ENCODE measurements around the gene HPRT1. TPM values are rescaled to one million over a fixed set of nuclear protein-coding genes. Genes with fewer than 3 reads are reported as not detected.

Gene HPRT1
- polyA plus RNA-seq, 1 donor: 25.8 TPM

DNA sequence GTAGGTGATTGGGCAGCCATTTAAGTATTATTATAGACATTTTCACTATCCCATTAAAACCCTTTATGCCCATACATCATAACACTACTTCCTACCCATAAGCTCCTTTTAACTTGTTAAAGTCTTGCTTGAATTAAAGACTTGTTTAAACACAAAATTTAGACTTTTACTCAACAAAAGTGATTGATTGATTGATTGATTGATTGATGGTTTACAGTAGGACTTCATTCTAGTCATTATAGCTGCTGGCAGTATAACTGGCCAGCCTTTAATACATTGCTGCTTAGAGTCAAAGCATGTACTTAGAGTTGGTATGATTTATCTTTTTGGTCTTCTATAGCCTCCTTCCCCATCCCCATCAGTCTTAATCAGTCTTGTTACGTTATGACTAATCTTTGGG lies 16.3 kb downstream of the HPRT1 start:
- no peak for DNase-seq (ENCODE audit: low read depth)

DNA sequence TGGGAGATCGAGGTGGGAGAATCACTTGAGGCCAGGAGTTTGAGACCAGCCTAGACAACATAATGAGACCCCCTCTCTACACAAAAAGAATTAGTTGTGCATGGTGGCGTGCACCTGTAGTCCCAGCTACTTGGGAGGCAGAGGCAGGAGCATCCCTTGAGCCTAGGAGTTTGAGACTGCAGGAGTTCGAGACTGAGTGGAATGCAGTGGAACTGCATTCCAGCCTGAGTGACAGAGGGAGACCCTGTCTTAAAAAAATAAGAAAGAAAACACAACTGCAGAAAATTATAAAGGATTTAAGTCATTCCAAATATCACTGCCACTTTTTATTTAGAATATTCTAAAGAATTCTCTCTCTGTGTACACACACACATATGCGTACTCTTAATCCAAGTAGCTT lies 18.4 kb downstream of the HPRT1 start:
- no peak for DNase-seq (ENCODE audit: low read depth)

DNA sequence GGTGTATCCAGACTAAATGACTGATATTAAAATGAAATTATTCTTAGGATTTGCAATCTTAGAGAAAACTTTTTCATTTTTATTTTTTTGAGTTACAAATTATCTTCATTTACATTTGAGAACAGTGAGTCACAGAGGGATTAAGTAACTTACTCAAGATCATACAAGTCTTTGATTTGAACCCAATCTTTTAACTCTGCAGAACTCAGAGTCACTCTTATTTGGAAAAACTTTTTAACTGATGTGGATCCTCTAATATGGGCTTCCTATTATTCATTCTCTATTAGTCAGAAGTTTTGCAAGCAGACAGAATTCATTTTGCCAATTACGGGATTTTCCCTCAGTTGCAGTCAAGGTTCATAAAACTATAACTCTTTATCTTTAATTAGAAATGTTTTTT lies 20.1 kb downstream of the HPRT1 start:
- no peak for DNase-seq (ENCODE audit: low read depth)

DNA sequence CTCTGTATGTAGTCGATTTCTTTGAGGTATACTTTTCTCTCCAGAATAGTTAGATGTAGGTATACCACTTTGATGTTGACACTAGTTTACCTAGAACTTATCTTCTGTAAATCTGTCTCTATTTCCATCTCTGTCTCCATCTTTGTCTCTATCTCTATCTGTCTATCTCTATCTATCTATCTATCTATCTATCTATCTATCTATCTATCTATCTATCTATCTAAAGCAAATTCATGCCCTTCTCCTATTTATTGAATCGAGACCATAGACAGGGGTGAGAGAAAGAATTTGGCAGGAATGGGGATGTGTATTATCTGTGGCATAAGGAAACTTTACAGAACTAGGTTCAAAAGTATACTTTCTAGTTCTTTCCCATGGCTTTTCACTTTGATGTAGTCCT lies 21.4 kb downstream of the HPRT1 start:
- DNase-seq (ENCODE audit: low read depth): no peak

DNA sequence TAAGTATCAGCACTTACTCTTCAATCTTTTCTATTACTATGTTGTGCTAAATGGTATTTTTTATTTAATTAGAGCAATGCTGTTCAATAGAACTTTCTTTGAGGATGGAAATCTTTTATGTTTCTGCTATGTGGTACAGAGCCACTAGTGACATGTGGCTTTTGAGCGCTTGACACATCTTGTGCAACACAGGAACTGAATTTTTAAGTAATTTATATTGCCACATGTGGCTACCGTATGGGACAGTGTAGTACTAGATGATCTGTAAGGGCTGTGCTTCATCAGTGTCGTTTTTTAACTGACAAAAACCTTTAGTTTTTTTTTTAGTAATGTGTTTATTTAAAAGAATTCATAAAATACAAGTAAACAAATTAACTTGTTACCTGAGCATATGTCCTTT lies 22.4 kb downstream of the HPRT1 start:
- DNase-seq (ENCODE audit: low read depth): no peak

DNA sequence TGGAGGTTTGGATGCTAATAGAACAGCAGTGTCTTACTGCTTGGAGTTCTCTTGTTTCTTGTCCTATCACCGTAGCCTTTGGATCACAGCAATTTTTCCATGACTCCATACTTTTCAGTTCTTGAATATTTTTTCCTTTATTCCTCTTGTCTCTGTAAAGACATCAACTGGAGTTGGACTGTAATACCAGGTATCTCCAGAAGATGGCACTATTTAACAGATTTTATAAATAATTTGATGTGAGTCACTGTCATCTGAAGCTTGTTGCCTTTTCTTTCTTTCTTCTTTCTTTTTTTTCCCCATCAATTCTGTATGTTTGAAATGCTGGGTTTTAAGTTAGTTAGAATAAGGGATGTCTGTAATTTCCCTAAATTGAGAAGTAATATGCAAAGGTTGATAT lies 24.1 kb downstream of the HPRT1 start:
- peak; percentile 40 for DNase-seq (ENCODE audit: low read depth)

DNA sequence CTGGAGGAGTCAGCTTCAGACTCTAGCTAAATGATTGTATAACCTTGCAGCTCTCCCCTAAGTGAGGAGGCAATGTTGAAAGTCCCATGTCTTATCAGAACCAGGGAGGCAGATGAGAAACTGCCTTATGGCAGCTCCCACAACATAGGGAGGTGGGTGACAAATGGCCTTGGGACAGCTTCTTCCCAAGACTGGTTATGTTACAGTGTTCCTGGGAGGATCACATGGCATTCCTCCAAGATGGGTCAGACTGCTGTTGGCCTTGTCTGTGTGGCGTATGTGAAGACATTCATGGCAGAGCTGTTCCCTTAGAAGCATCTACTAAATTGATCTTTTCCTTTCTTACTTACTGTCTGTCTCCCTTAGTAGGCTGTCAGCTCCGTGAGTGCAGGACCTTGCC lies 42.0 kb downstream of the HPRT1 start:
- no peak for DNase-seq (ENCODE audit: low read depth)

DNA sequence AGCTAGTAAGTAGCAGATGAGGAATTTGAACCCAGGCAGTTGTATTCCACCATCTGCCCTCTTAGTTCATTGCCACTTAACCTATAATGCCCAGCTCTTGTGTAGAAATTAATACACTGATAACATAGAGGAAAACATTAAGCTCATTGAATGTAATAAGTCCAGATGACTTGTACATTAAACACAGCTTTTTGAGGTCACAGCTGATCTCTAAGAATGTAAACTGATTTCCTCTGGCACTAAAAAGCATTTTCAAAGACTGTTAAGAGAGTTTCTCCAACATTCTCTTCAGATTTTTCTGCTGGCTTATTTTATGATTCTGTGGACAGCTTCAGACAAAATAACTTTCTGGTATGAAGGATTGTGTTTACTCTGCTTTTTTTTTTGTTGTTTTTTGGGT lies 42.7 kb downstream of the HPRT1 start:
- DNase-seq (ENCODE audit: low read depth): no peak

DNA sequence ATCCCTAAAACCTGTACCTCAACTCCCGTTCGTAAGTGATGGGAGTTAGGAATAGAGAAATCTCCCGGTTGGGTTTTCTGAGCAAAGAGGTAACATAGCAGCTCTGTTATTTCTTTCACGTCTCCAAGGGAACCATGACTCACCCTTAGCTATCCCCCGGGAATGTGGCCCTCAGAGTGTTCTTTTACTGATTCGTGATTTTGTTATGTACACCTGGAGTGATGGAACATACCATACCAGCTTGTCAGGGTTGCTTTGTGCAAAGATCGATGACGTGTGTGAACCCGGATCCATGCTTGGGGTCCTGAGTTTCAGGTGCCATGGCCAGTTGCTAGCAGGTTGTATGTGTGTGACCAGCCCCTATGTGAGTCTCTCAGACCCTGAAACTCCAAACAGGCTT lies 52.6 kb downstream of the HPRT1 start:
- DNase-seq (ENCODE audit: low read depth): no peak

DNA sequence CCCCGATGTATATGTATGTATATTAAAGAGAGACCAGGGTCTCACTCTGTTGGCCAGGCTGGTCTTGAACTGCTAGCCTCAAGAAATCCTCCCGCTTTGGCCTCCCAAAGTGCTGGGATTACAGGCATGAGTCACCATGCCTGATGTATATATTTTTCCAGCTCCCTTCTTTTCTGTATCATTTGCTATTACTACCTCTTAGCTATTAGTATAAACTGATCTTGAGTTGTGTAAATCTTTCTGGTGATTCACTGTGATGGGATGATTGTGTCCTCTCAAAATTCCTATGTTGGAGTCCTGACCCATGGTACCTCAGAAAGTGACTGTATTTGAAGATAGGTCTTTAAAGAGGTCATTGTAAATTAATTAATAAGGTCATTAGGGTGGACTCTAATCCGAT lies 53.1 kb downstream of the HPRT1 start:
- no peak for DNase-seq (ENCODE audit: low read depth)

DNA sequence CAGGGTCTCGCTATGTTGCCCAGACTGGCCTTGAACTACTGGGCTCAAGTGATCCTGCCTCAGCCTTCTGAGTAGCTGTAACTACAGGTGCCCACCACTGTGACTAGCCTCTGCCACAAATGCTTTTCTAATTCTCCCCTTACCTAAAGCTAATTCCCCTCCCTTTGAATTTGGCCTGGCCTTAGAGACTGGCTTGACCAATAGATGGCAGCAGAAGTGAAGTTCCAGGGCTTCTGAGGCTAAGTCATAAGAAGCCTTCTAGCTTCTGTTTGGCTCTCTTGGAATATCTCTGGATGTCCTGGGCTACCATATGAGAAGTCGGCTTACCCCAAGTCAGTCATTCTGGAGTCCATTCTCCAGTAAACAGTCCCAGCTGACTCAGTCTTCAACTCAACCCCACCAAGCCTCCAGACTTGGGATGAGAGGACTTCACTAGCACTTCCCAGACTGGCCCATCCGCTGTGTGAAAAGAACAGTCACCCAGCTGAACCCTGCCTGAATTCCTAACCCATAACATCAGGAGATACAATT lies 61.0 kb downstream of the HPRT1 start:
- DNase-seq (ENCODE audit: low read depth): no peak

DNA sequence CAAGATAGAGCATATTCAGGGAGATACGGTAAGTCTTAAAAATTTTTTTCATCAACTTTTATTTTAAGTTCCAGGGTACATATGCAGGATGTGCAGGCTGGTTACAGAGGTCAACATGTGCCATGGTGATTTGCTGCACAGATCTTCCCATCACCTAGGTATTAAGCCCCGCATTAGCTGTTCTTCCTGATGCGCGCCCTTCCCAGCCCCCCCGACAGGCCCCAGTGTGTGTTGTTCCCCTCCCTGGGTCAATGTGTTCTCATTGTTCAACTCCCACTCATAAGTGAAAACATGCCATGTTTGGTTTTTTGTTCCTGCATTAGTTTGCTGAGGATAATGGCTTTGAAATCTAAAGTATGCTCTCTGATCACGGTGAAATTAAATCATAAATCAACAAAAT lies 64.2 kb downstream of the HPRT1 start:
- DNase-seq (ENCODE audit: low read depth): no peak

DNA sequence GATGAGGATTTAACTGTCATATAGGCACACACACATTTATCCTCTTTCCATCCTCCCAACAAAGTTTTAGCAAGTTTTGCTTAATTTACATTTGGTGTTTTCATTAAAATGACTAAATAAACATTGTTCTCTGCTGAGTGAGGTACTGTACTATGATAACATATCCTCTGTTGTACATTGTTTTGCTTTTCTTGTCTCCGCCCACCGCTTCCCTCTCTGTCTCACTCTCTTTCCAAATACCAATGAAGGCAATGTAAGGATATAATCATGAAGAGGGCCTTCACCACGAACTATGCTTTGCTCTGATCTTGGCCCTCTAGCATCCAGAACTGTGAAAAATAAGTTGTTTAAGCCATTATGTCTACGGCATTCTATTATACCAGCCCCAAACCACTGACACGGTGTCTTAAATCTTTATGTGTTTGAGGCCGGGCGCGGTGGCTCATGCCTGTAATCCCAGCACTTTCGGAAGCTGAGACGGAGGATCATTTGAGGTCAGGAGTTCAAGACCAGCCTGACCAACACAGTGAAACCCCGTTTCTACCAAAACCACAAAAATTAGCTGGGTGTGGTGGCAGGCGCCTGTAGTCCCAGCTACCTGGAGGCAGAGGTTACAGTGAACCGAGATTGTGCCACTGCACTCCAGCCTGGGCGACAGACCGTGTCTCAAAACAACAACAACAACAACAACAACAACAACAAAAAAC lies 65.3 kb downstream of the HPRT1 start:
- DNase-seq (ENCODE audit: low read depth): no peak

DNA sequence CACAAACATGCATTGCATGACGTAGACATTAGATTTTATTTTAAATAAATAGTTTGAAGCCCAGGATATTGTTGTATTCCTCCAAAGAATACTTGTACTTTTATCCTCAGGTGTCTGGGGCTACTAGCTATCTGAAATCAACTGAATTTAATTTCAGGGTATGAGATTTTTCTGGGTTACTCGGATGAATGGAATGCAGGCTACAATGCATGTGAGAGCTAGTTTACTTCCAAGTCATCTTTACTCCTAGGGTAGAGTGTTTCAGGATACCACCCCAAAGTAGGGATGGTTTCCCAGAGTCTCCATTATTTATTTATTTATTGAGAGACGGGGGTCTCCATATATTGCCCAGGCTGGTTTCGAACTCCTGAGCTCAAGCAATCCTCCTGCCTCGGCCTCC lies 66.4 kb downstream of the HPRT1 start:
- DNase-seq (ENCODE audit: low read depth): no peak

DNA sequence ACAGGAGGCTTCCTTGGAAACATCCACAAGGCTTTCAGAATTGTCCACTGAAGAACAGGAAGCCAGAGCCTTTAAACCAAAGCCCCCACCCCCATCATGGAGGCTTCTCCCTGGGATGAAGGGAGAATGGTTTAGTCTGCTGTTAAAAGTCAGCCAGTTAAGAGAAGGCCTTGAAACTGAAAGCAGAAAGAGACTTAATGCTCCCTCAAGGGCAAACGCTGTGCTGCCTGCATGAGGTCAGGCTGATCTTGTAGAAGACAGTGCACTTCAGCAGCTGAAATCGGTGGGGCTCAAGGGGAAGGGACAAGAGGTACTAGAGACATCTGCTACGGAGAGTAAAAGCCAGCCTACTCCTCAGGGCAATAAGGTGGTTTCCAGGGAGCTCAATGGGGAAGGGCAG lies 69.0 kb downstream of the HPRT1 start:
- no peak for DNase-seq (ENCODE audit: low read depth)

DNA sequence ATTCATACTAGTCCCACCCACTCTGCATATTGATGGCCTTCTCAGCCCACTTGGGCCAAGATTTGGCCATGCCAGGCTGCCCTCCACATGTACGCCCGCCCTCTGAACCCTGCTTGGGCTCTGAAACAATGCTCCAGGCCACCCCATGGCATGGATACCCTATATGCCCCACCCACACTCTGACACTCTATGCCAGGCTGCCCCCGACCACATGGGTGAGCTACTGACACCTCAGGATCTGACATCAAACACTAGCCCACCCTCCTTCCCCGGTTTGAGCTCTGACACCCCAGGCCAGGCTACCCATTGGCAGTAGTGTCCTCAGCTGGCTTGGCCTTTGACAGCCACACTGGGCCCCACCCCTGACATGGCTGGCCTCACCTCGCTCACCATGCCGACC lies 69.5 kb downstream of the HPRT1 start:
- no peak for DNase-seq (ENCODE audit: low read depth)

DNA sequence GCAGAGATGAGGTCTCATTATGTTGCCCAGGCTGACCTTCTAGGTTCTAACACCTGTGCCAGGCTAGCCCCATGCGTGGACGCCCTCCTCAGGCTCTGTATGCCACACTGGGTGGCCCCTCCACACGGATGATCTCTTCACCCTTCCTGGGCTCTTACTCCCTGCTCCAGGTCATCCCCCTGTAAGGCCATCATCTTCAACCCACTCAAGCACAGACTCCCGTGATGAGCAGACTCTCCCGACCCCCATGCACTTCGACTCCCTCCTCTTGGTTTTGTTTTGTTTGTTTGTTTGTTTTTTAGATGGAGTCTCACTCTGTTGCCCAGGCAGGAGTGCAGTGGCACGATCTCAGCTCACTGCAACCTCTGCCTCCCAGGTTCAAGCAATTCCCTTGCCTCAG lies 70.9 kb downstream of the HPRT1 start:
- no peak for DNase-seq (ENCODE audit: low read depth)

DNA sequence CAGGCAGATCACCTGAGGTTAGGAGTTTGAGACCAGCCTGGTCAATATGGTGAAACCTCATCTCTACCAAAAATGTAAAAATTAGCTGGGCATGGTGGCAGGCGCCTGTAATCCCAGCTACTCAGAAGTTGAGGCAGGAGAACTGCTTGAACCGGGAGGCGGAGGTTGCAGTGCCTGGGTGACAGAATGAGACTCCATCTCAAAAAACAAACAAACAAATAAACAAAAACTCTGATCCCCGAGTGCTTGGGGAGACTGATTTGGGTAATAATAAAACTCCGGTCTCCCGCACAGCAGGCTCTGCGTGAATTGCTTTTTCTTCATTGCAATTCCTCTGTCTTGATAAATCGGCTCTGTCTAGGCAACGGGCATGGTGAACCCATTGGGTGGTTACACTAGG lies 73.4 kb downstream of the HPRT1 start:
- DNase-seq (ENCODE audit: low read depth): no peak

DNA sequence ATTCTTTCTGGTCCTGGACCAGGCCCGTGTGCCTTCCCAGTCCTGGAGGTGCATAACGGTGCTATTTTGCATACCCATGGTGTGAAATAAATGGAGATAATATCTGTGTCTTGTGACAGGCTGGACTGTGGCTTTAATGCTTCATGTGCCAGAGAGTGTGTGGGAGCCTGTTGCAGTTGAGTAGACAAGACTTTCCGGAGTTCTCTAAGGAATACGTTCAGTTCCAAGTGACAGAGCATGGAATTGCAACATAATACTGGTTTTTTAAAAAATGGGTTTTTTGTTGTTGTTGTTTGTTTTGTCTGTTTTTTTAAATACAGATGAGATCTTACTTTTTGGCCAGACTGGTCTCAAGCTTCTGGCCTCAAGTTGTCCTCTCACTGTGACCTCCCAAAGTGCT lies 74.0 kb downstream of the HPRT1 start:
- no peak for DNase-seq (ENCODE audit: low read depth)

DNA sequence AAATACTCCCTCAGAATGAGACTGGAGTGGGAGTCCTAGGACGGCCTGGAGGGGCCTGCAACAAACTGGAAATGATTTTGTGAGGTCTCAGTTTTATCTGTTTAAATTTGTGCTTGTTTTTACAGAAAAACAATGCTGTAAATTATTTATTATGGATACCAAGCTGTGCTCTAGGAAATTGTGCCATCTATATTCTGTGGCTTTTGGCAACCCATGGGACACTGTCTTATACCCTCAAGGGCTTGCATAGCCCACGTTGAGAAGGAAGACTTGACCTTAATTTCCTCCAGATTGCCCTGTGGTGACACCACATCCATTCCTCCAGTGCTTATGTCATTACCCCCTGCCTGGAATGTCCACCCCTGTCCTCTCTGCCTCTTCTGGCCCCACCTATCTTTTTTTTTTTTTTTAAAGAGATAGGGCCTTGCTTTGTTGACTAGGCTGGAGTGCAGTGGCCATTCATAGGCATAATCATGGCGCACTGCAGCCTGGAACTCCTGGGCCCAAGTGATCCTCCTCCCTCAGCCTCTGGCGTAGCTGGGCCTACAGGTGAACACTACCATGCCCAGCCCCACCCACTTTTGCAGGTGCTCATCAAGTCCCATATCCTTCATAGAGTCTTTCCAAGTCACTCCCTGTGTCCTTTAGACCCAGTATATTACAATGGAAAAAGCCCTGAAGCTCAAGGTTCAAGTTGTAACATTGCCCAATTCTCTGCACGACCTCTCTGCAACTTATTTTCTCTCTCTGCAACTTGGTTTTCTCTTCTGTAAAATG lies 77.4 kb downstream of the HPRT1 start:
- no peak for DNase-seq (ENCODE audit: low read depth)

DNA sequence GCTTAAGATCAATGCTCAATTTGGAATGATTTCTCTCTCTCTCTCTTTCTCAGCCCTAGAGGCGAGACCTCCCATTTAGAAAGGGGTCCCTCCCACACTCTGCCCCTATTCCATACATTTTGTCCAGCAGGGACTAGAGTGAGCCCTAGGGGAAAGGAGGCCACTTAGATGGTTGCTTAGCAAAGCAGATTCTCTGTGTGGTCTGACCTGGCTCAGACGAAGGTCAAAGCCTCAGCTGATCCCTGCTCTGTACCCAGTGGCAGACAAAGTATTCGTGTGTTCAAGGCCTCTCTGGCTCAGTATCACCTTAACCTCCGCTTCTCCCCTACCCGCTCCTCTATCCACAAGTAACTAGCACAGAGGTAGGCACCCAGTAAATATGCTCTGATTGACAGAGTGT lies 78.4 kb downstream of the HPRT1 start:
- no peak for DNase-seq (ENCODE audit: low read depth)

DNA sequence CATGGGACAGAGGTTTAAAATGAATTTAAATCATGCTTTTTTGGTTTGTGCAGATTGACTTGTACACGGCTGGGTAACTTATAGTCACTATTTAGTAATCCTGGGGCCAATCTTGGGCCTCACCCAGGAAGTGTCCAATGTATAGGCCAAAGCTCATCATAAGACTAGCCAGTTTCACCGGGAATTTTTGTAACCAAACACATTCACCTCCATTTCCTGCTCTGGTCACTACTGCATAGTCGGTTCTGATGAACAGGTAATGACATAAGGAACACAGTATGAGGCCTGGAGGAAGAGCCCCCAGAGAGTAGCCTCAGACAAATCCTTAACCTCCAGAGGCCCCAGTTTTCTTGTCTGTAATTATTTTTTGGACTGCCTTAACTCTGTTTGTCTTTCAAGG lies 81.9 kb downstream of the HPRT1 start:
- no peak for DNase-seq (ENCODE audit: low read depth)

DNA sequence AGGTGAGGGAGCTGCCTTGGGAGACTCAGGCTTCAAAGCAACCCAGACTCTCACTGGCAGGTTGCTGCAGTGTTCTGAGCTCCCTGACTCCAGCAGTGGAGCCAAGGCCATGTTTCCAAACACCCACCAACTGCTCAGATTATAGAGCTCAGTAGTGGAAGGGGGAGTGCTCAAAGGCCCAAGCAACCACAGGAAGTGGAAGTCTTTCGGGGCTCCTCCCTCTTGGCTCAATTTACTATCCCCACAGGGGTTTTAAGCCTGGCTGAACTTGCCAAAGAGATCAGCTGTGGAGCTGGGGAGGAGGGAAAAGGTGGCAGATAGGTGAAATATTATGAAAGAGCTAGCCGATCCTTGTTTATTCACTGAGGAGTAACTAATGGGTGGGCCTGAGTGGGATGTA lies 82.5 kb downstream of the HPRT1 start:
- no peak for DNase-seq (ENCODE audit: low read depth)
